Measurements from ENCODE around the gene TLNRD1.

- TF ChIP-seq CTCF (conservative IDR thresholded peaks at IDR 0.05) (no peak), EZH2 (IDR thresholded peaks at IDR 0.05; ENCODE audit: low read depth) (no peak)
Observed at GRCh38 chr15:80988148-80988796, 12.5 kb upstream of the TLNRD1 start.

All from PC-9 (cell line).